K562 (cell line): Measurements from ENCODE around the gene TTC28. TPM values are rescaled to one million over a fixed set of nuclear protein-coding genes. Genes with fewer than 3 reads are reported as not detected.

Experiments
- CC2D1A ChIP-seq: fragments of 450-650 bp; IDR thresholded peaks from 2 replicates; pipeline ENCODE4 v1.6.1; 2017; ENCODE audit warnings: mild to moderate bottlenecking
- CEBPB ChIP-seq: fragments of 450-650 bp; IDR thresholded peaks from 2 replicates; pipeline ENCODE4 v1.6.1; 2016; ENCODE audit warnings: missing genetic modification characterization, missing compliant biosample characterization
- GTF3C2 ChIP-seq: IDR thresholded peaks from 3 replicates; pipeline ENCODE4 v1.6.1; 2011; ENCODE audit warnings: borderline replicate concordance, mild to moderate bottlenecking, moderate library complexity; ENCODE audit not compliant: insufficient read length; ENCODE audit errors: extremely low read depth
- MGA ChIP-seq: fragments of 450-650 bp; IDR thresholded peaks from 2 replicates; pipeline ENCODE4 v1.6.1; 2016; ENCODE audit warnings: mild to moderate bottlenecking, moderate library complexity
- MNT ChIP-seq, 2 experiments: fragments of 450-650 bp; conservative IDR thresholded peaks; 2 replicates each; pipeline ENCODE4 v1.6.1; 2017; ENCODE audit warnings: mild to moderate bottlenecking in 2 of 2, moderate library complexity in 2 of 2
- NCOA2 ChIP-seq, 2 experiments: fragments of 450-650 bp; IDR thresholded peaks; 2 replicates each; pipeline ENCODE4 v1.6.1; 2018; ENCODE audit warnings: mild to moderate bottlenecking in 2 of 2, moderate library complexity in 1 of 2; ENCODE audit not compliant: partially characterized antibody in 2 of 2
- NONO ChIP-seq, 2 experiments: fragments of 200-400 bp in 1 of 2; fragments of 450-650 bp in 1 of 2; formaldehyde crosslinking in 1 of 2; IDR thresholded peaks; 2 replicates each; pipeline ENCODE4 v1.6.1; 2017; ENCODE audit warnings: low read depth in 2 of 2, mild to moderate bottlenecking in 2 of 2, moderate library complexity in 2 of 2, low read length in 1 of 2
- NR3C1 ChIP-seq: sonication (generic); formaldehyde crosslinking; IDR thresholded peaks from 2 replicates; pipeline ENCODE4 v1.8.1; 2022; ENCODE audit warnings: missing genetic modification reagents
- PHF21A ChIP-seq: fragments of 450-650 bp; IDR thresholded peaks from 2 replicates; pipeline ENCODE4 v1.6.1; 2017; ENCODE audit warnings: low read depth, borderline replicate concordance
- RBM34 ChIP-seq: fragments of 200-400 bp; formaldehyde crosslinking; IDR thresholded peaks from 2 replicates; pipeline ENCODE4 v1.6.1; 2018; ENCODE audit warnings: low read length, borderline replicate concordance; ENCODE audit not compliant: insufficient read depth
- SIN3B ChIP-seq: fragments of 450-650 bp; IDR thresholded peaks from 2 replicates; pipeline ENCODE4 v1.6.1; 2017; ENCODE audit warnings: low read depth, mild to moderate bottlenecking, moderate library complexity
- SMAD3 ChIP-seq: fragments of 450-650 bp; formaldehyde crosslinking; conservative IDR thresholded peaks from 2 replicates; pipeline ENCODE4 v1.4.0; 2020; ENCODE audit warnings: mild to moderate bottlenecking
- polyA plus RNA-seq, 8 experiments: library from polyadenylated mRNA; depleted of rRNA in 4 of 8; stranded (reverse) in 5 of 8; unstranded in 3 of 8; fragments of >200 nt; fragmentation: Nextera tagmentation in 2 of 8; fragmentation: Illumina TruSeq in 1 of 8; extraction: Ambion mirVana in 2 of 8; extraction: Trizol in 1 of 8; gene quantifications; 2 replicates each; pipeline versions ENCODE4 v1.2.1 to v1.2.3, GENCODE V29; 2011 to 2014; ENCODE audit warnings: inconsistent platforms in 1 of 8, missing spikeins in 1 of 8
- total RNA-seq, 7 experiments: library from RNA; depleted of rRNA in 6 of 7; stranded (reverse); fragments of >200 nt in 6 of 7; fragmentation: Illumina TruSeq in 2 of 7; extraction: Trizol in 2 of 7; gene quantifications; 2 replicates each; pipeline versions ENCODE4 v1.2.1 to v1.2.3, GENCODE V29; 2011 to 2021; ENCODE audit warnings: low replicate concordance in 1 of 7

TTC28 gene
- total and polyA plus RNA-seq, 9 of the 15 experiments (the other 6 are each of a cell fraction or from before 2014, with no cell fraction given) = 0.22 to 10.7 (median 3.1) TPM

GRCh38 chr22:28030473-28030872 lies 649.2 kb downstream of the TTC28 start (continued):
- TF ChIP-seq MGA (no peak), NCOA2 (IDR thresholded peaks at IDR 0.05; ENCODE audit: partially characterized antibody in 2 of 2) (no peak), GTF3C2 (no peak), CC2D1A (no peak), MNT (conservative IDR thresholded peaks at IDR 0.05) (no peak), SMAD3 (CRISPR knock-in tag) (no peak), CEBPB (tag) (no peak), SIN3B (no peak), NR3C1 (CRISPR knock-in tag) (no peak), RBM34 (no peak), NONO (IDR thresholded peaks at IDR 0.05; ENCODE audit: low read depth in 2 of 2, low read length in 1 of 2) (no peak), PHF21A (no peak)
